Endothelial cell of umbilical vein (primary cell): ENCODE results near the gene FUT6.

Experiments
- EZH2 ChIP-seq: IDR thresholded peaks from 2 replicates; pipeline ENCODE4 v1.6.1; 2012; ENCODE audit warnings: borderline replicate concordance, low read depth, mild to moderate bottlenecking, moderate library complexity, low read length, inconsistent platforms; ENCODE audit not compliant: severe bottlenecking
- FOS ChIP-seq: IDR thresholded peaks from 2 replicates; pipeline ENCODE4 v1.6.1; 2011; ENCODE audit warnings: mild to moderate bottlenecking, low read length, moderate library complexity, borderline replicate concordance; ENCODE audit not compliant: insufficient read depth
- JUN ChIP-seq: IDR thresholded peaks from 2 replicates; pipeline ENCODE4 v1.6.1; 2011; ENCODE audit warnings: borderline replicate concordance, low read depth; ENCODE audit not compliant: insufficient read length, insufficient read depth
- MAX ChIP-seq: IDR thresholded peaks from 2 replicates; pipeline ENCODE4 v1.6.1; 2011; ENCODE audit not compliant: insufficient read depth, insufficient read length
- POLR2A ChIP-seq: IDR thresholded peaks from 2 replicates; pipeline ENCODE4 v1.6.1; 2012; ENCODE audit warnings: low read depth, mild to moderate bottlenecking, control low read depth, low read length
- POLR2AphosphoS5 ChIP-seq: IDR thresholded peaks from 2 replicates; pipeline ENCODE4 v1.6.1; 2012; ENCODE audit warnings: low read depth, mild to moderate bottlenecking, control low read depth, low read length, moderate library complexity; ENCODE audit not compliant: insufficient read depth
- TF ChIP-seq, protein P1 (sequence below), 2 donors: IDR thresholded peaks; 1 replicate in 1 of 2; 2 replicates in 1 of 2; pipeline ENCODE4 v1.5.1; 2011; ENCODE audit warnings: low read length in 2 of 2, mild to moderate bottlenecking in 2 of 2, moderate library complexity in 2 of 2, control low read depth in 1 of 2, inconsistent platforms in 1 of 2, low read depth in 1 of 2; ENCODE audit not compliant: insufficient read depth in 1 of 2; ENCODE audit errors: extremely low read depth in 1 of 2

- TF ChIP-seq FOS (no peak), EZH2 (no peak), MAX (no peak), POLR2AphosphoS5 (no peak), POLR2A (no peak), JUN (no peak)
- TF ChIP-seq, protein P1, sequence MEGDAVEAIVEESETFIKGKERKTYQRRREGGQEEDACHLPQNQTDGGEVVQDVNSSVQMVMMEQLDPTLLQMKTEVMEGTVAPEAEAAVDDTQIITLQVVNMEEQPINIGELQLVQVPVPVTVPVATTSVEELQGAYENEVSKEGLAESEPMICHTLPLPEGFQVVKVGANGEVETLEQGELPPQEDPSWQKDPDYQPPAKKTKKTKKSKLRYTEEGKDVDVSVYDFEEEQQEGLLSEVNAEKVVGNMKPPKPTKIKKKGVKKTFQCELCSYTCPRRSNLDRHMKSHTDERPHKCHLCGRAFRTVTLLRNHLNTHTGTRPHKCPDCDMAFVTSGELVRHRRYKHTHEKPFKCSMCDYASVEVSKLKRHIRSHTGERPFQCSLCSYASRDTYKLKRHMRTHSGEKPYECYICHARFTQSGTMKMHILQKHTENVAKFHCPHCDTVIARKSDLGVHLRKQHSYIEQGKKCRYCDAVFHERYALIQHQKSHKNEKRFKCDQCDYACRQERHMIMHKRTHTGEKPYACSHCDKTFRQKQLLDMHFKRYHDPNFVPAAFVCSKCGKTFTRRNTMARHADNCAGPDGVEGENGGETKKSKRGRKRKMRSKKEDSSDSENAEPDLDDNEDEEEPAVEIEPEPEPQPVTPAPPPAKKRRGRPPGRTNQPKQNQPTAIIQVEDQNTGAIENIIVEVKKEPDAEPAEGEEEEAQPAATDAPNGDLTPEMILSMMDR (IDR thresholded peaks at IDR 0.05; ENCODE audit: extremely low read depth in 1 of 2, insufficient read depth in 1 of 2, low read depth in 1 of 2, low read length in 2 of 2), result no peak
Observed at GRCh38 chr19:5795382-5795919, 44.1 kb downstream of the FUT6 start.
